ENCODE data around the gene PDCD1.

DNA sequence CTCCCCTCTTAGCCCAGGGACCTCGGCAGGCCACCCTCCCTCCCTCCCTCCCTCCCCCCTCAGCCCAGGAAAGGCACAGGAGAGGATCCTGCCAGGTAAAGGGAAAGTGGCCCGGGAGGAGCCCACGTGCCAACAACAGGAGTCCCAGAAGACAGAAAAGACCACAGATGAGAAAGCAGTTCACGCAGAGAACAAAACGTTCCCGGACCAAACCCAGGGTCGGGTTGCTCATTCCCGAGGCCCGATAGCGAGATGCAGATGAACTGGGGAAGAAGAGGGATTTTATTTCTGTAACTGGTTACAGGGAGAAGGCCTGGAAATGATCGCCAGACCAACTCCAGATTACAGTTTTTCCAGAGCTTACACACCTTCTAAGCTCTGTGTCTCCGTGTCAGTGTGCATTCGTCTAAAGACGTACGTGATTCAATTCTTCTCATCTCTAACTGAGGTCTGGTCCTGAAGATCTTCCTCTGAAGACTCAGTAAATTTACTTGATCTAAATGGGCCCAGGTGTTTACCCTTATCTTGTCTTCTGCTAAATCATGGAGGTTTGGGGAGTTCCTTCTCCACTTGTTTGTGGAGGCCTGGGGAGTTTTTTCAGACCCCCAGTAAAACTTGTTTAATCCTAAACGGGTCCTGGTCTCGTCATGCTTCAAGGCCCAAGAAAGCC, 50.5 kb downstream of the PDCD1 start:
- TF ChIP-seq, protein P1, sequence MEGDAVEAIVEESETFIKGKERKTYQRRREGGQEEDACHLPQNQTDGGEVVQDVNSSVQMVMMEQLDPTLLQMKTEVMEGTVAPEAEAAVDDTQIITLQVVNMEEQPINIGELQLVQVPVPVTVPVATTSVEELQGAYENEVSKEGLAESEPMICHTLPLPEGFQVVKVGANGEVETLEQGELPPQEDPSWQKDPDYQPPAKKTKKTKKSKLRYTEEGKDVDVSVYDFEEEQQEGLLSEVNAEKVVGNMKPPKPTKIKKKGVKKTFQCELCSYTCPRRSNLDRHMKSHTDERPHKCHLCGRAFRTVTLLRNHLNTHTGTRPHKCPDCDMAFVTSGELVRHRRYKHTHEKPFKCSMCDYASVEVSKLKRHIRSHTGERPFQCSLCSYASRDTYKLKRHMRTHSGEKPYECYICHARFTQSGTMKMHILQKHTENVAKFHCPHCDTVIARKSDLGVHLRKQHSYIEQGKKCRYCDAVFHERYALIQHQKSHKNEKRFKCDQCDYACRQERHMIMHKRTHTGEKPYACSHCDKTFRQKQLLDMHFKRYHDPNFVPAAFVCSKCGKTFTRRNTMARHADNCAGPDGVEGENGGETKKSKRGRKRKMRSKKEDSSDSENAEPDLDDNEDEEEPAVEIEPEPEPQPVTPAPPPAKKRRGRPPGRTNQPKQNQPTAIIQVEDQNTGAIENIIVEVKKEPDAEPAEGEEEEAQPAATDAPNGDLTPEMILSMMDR (IDR thresholded peaks at IDR 0.05) = no peak
- TF ChIP-seq POLR2A (IDR thresholded peaks at IDR 0.05) = no peak
- no peak for TF ChIP-seq POLR2AphosphoS5 (IDR thresholded peaks at IDR 0.05)
- no peak for TF ChIP-seq EP300 (IDR thresholded peaks at IDR 0.05)

Data from upper lobe of left lung (tissue), 4 donors.